EL (cell line): ENCODE results near the gene ADD2.

Source experiments
- DNase-seq: peaks from one replicate; pipeline ENCODE4 v3.0.0-alpha.2; 2016

The ADD2 gene

DNA sequence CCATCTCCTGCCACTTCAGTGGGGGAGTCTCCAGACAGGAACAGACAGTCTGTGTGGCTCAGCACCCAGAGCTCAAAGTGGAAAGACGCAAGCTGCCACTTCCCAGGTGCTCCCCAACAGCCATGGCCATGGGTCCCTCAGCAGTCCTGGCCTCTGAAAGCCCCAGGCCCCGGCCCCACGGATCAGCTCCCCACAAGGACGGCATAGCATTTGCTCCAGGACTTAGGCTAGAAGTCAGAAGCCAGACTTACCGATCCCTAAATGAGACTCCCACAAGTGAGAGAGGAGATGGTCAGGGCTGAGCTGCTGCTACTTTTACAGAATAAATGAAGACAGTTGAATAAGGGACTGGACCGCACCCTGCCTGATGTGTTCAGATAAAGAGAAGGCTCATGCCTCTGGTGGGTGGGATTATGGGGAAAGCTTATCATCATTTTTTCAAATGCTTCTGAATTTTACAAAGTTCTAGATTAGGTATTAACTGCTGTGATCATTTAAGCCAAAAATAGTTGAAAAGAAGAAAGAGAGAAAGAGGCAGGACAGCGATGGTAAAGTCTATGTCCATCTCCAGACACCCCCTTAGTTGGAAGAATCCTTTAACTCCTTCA lies 50.5 kb downstream of the ADD2 start:
- DNase-seq = no peak

GRCh38 chr2:70716951-70717350 lies 51.0 kb downstream of the ADD2 start:
- DNase-seq = no peak

DNA sequence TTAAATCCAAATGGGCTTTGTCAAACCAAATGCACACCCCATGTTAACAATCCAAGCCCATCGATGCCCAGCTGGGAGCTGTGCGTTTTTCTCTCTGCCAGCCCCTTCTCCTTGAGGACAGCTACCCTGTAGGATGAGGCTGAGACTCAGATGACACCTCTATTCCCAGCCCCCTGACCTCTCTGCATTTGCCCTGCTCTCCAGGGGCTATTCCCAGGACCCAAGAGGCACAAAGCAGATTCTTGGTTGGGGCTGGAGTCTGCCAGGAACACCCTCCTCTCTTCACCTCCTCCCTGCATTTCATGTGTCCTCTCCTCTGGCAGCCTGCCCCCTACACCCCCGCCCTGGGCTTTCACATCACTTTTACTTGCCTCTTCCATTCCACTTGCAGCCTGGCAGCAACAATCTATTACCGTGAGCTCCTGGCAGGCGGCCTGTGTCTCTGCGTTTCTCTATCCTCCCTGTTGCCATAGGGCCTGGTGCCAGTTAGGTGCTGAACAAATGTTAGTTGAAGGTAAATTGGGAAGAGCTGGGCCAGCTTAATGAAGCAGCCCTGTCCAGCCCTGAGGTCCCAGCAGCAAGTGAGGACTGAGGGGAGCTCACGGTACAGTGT lies 51.8 kb downstream of the ADD2 start:
- DNase-seq = no peak

DNA sequence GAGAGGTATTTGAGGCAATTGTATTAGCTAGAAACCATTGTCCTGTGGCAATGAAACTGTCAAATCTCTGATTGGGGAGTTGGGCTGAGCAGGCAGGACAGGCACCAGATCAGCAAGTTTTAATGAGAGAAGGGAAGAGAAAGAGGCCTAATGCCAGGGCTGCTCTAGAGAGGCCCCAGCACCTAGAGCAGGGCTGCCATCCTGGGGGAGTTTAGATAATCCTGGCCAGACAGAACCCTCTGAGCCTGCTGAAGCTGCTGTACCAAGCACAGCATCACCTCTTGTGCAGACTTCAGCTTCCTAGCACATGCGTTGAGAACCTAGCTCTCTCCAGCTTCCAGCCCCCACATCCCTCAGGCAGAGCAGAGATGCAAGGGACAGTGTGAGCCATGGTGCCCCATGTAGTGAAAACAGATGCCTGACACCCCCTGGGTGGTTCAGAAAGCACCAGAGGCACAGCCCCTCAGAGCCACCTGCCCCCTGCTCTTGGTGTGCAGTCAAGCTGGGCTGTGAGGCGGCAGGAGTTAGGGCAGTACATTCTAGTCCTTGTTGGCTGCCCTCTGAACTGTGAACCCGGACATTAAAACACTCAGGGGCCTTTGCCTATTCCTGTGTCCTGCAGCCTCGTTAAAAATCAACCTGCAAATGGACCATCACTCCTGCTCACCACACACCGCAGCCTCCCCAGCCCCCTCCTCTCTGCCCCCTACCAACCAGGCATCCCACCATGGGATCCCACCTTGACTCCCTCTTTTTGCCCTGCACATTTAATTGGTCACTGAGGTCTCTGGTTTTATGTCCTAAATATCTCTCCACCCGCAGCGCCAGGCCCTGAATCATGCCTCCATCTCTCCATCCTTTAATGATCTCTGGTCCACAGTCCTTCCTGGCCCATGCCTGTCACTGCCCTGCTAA lies 52.7 kb downstream of the ADD2 start:
- no peak for DNase-seq

GRCh38 chr2:70714141-70714905 lies 53.7 kb downstream of the ADD2 start:
- no peak for DNase-seq

DNA sequence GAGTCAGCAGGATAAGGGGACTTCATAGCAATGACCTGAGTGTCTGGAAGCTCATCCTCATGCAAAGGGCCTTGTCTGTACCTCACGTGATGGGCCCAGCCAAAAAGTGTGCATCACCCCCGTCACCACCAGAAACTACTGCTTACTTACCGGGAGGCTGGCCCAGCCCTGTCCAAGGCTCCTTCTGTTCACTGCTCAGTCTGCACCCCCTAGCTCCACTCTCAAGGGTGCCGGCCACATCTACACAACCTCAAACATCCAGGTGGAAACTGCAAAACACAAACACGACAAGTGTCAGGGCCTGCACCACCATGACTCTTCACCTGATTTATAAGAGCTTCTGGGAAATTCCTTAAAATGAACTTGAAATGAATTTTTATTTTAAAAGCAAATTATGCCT lies 55.1 kb downstream of the ADD2 start:
- no peak for DNase-seq

- DNase-seq = no peak
Observed at GRCh38 chr2:70711191-70711590, 56.8 kb downstream of the ADD2 start.

DNA sequence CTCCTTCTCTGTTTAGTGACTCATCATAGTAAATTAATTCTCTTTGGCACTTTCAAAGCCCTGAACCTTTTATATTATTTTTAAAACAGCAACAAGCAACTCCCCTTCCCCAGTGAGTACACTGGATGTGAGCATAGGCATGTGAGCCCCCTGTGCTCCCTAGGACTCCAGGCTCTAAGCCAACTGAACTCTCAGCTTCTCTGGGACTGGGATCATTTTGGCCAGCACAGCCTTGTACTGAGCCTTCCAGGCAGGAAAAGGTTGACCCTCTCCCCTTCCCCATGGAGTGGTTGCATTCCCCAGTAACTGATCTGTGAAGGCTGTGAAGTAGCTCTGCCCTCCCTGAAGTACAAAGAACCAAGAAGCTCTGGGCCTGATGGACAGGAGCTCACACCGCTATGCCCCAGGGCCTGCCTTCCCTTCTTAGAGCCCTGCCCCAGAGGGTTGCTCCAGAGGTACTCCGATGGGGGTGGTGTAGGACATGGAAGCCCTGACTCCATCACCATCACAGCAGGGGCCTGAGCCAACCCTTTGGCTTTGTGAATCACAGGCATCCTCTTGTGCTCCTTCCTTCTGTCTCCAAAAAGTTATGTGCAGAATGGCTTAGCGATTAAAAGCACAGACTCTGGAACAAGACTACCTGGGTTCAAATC lies 57.8 kb downstream of the ADD2 start:
- no peak for DNase-seq

GRCh38 chr2:70709275-70710037 lies 58.5 kb downstream of the ADD2 start:
- DNase-seq = no peak

- no peak for DNase-seq
Observed at GRCh38 chr2:70708376-70709199, 59.4 kb downstream of the ADD2 start.

DNA sequence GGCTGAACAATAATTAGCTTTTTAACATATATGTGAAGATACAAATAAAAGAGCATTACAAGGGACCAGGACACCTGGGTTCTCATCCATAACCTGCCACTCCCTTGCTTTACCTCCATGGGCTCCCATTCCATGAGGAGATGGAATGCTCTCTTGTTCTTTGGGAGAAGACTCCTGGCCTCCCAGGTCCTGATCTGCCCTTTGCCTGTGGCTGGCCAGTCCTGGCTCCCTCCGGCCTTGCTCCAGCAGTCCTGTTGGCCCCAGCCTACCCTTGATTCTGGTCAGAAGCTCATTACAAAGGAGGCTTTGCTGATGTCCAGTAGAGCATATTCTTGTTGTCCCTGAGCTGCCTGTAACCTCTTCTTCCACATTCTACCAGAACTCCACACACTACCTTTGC lies 60.3 kb downstream of the ADD2 start:
- no peak for DNase-seq

- DNase-seq = no peak
Observed at GRCh38 chr2:70706026-70706795, 61.8 kb downstream of the ADD2 start.

GRCh38 chr2:70705160-70705850 lies 62.7 kb downstream of the ADD2 start:
- no peak for DNase-seq

GRCh38 chr2:70703900-70704549 lies 64.0 kb downstream of the ADD2 start:
- peak; percentile 23 for DNase-seq

DNA sequence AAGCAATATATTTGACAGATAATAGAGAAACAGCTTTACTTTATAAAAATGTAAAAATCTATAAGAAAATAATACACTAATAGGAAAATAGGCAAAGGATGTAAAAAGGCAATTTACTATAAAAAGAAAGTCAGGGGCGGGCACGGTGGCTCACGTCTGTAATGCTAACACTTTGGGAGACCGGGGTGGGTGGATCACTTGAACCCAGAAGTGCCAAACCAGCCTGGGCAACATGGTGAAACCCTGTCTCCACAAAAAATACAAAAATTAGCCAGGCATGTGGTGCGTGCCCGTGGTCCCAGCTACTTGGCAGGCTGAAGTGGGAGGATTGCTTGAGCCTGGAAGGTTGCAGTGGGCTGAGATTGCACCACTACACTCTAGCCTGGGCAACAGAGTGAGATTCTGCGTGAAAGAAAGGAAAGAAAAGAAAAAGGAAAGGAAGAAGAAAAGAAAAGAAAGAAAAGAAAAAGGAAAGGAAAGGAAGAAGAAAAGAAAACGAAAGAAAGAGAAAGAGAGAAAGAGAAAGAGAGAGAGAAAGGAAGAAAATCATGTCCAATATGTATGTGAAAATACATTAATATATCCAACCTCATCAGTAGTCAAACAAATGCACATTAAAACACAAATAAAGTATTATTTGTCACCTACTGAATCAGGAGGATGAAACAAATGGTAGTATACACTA lies 65.1 kb downstream of the ADD2 start:
- no peak for DNase-seq

GRCh38 chr2:70698847-70699246 lies 69.2 kb downstream of the ADD2 start:
- DNase-seq = no peak

GRCh38 chr2:70697603-70698383 lies 70.2 kb downstream of the ADD2 start:
- DNase-seq = no peak

GRCh38 chr2:70696142-70696541 lies 71.9 kb downstream of the ADD2 start:
- no peak for DNase-seq
